Measurements from ENCODE around the gene POLR2E.

The POLR2E gene

DNA sequence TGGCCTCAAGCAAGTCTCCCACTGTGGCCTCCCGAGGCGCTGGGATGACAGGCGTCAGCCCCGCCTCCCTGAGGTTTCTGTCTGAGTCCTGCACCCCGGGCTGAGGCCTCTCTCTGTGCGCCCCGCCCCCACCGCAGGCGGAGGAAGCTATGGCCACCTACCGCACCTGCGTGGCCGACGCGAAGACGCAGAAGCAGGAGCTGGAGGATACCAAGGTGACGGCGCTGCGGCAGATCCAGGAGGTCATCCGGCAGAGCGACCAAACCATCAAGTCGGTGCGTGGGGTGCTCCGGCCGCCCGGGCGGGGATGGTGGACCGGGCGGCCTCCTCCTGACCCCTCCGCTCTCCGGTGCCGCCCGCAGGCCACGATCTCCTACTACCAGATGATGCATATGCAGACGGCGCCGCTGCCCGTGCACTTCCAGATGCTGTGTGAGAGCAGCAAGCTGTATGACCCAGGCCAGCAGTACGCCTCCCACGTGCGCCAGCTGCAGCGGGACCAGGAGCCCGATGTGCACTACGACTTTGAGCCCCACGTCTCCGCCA lies 15.5 kb downstream of the POLR2E start:
- no peak for DNase-seq

- DNase-seq: peak; percentile 85 to 91 (median 91)
Observed at GRCh38 chr19:1076951-1077350, 18.2 kb downstream of the POLR2E start.

DNA sequence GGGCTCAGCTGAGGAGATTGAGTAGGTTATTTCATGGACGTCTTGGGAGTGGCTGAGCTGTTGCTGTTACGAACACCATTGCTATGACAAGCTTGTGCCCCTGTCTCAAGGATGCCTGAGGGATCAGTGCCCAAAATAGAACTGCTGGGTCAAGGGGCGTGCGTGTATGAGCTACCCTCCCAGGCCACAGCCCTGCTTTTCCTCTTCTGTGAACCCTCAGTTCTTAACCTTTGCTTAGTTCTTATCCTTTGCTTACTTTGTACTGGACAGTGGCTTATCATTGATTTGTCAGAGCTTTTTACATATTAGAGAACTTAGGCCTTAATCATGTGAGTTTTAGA lies 19.2 kb downstream of the POLR2E start:
- no peak for DNase-seq

DNA sequence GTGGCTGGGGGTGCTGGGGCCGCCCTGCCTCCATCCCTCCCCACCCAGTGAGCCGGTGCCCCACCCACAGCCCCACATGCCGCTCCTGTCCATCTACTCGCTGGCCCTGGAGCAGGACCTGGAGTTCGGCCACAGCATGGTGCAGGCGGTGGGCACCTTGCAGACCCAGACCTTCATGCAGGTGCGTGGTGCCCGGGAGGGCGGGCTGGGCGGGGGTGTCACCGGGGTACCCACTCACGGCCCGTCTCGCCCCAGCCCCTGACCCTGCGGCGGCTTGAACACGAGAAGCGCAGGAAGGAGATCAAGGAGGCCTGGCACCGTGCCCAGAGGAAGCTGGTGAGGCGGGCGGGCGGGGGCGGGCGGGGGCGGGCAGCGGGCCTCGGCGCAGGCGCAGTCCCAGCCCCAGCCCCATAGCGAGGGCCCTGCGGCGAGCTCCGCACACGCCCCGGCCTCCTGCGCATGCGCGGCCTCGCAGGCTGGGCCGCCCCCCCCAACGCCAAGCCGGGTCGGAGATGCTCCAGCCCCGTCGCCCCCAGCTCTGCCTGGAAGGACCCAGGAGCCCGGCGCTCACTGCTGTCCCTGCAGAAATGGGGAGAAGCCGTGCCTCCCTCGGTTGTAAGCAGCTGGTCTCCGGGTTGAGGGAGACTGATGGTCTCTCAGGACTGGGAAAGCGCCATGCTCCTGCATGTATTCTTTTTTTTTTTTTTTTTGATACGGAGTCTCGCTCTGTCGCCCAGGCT lies 20.5 kb downstream of the POLR2E start:
- DNase-seq: peak; percentile 87 to 97 (median 88)

DNA sequence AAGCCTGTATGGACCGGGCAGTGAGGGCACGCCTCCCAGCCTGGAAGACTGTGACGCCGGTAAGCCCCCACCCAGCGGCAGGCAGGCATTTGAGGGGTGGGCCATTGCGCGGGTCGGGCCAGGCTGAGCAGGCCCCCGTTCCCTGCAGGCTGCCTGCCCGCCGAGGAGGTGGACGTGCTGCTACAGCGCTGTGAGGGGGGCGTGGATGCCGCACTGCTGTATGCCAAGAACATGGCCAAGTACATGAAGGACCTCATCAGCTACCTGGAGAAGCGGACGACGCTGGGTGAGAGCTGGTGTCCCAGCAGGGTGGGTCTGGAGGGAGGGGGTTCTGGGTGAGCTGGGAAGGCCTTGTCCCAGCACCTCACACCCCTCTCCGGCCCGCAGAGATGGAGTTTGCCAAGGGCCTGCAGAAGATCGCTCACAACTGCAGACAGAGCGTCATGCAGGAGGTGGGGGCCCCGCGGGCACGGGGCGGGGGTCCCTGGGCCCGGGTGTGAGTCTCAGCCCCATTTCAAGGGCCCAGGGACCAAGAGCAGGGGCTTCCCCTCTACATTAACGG lies 21.1 kb downstream of the POLR2E start:
- no peak for DNase-seq

DNA sequence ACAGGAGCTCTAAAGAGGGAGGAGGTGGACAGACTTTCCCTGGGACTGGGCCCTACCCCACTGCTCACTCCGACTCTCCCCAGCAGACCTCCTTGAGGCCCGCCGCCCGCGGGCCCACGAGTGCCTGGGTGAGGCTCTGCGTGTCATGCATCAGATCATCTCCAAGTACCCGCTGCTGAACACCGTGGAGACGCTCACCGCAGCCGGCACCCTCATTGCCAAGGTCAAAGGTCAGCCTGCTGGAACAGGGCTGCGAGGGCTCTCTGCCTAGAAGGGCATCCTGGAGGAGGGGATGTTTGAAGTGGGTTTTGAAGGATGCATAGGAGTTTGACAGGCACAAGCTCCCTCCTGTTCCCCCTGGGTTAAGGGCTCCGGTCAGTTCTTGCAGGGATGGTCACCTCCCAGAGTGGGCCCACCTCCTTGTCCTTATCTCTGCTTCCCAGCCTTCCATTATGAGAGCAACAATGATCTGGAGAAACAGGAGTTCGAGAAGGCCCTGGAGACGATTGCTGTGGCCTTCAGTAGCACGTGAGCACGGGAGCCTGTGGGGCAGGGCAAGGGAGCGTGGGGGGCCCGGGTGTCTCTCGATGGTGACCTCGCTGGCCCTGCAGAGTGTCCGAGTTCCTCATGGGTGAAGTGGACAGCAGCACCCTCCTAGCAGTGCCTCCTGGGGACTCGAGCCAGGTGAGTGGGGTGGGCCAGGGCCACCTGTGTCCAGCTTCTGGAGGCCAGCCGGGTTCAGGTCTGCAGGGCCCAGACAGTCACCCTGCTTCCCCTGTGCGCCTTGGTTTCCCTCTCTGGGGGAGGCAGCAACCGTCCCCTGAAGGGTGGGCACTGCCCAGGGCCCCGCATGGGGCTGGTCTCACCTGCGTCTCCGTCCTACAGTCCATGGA lies 21.9 kb downstream of the POLR2E start:
- no peak for DNase-seq

GRCh38 chr19:1072371-1073015 lies 22.7 kb downstream of the POLR2E start:
- no peak for DNase-seq

GRCh38 chr19:1070931-1071791 lies 24.0 kb downstream of the POLR2E start:
- DNase-seq: no peak

- no peak for DNase-seq
Observed at GRCh38 chr19:1070576-1070930, 24.6 kb downstream of the POLR2E start.

- DNase-seq: peak; percentile 91 to 93 (median 93)
Observed at GRCh38 chr19:1069009-1069779, 26.0 kb downstream of the POLR2E start.

DNA sequence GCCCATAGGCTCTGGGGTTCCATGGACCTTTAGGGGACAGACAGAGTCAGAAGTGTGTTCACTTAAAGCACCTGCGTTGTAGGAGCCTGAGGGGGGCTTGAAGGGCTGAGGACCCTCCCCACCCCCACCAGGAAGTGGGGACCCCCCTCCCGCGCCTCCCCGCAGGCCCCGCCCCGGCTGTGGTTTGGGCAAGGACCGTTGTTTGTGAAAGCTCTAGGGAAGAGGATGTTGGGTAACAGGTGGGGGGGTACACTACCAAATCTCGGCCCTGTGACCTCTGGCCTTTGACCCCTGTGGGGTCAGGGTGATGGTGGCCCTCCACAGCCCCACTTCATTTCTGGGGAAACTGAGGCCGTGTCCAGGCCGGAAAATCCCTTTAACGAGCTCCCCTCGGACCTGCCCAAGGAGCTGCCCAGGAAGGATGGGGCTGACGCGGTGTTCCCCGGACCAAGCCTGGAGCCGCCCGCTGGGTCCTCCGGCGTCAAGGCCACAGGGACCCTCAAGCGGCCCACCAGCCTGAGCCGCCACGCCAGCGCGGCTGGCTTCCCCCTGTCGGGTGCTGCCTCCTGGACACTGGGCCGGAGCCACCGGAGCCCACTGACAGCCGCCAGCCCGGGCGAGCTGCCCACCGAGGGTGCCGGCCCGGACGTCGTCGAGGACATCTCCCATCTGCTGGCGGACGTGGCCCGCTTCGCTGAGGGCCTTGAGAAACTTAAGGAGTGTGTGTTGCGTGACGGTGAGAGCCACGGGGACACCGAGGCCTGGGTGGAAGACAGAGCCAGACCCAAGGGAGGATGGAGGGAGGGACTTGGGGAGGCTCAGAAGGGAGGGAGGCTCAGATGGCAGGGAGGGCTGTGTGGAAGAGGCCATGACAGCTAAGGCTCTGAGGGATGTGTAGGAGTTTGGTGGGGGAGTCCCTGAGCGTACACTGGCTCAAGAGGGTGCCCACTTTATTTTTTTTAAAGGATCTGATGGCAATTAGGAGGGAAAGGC lies 26.9 kb downstream of the POLR2E start:
- DNase-seq: peak; percentile 57 to 75 (median 64)

GRCh38 chr19:1067341-1067957 lies 27.7 kb downstream of the POLR2E start:
- peak; percentile 64 to 77 (median 64) for DNase-seq

DNA sequence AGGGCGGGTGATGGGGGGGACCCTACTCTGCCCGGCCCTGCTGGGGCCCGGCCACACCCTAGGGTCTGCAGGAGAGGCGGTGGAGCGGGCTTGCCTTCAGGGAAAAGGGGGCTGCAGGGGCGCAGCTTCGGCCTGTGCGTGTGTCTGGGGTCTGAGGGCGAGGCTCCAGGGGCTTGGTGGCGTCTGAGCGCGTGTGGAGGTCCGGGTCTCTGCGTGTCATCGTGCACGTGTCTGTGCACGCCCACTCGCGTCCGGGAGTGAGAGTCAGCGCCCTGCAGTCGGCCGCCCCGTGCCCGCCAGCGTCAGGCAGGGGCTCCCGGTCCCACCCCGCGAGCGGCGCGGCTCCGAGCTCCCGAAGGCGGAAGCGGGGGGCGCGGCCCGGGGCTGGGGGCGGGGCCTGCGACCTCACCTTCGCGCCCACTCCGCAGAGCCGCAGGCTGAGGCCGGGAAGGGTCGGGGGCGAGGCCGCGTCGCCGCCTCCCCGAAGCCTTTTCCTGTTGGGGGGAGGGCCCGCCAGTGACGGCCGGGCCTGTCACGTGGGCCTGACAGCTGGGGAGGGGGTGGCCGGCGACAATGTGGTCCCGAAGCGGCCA lies 28.3 kb downstream of the POLR2E start, which contains the start of gene ARHGAP45:
ARHGAP45 (plus strand) TSS at position 420 of the 593 bp plus-strand sequence. CDS start 239 bp downstream, outside the sequence.
- DNase-seq: peak; percentile 84 to 89 (median 87)

GRCh38 chr19:1066251-1066747 lies 28.9 kb downstream of the POLR2E start:
- DNase-seq: no peak

- no peak for DNase-seq
Observed at GRCh38 chr19:1065606-1066109, 29.5 kb downstream of the POLR2E start.

- DNase-seq: peak; percentile 84 to 92 (median 88)
Observed at GRCh38 chr19:1064661-1065605, 30.2 kb downstream of the POLR2E start.
